ENCODE results near the gene MB21D2. TPM values are rescaled to one million over a fixed set of nuclear protein-coding genes. Genes with fewer than 3 reads are reported as not detected.

The MB21D2 gene
- total and polyA plus RNA-seq, 2 of the 8 experiments (the other 6 are each of a cell fraction or from before 2014, with no cell fraction given): 10.0 to 21.0 TPM

DNA sequence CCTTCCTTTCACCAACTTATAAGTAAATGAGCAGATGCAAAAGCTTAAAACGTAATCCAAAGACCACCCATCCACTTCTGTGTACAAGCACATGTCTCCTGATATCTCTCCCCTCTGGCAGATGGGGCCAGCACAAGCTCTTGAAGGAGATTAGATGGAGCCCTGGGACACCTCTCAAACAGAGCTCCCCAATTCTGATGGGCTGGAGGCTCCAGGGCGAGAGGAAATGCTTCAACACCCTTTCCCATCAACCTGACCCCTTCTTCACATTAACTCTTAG is 73.2 kb downstream of the MB21D2 start:
- Histone ChIP-seq H3K18ac (ENCODE audit: extremely low read depth, low read length) (no peak overlapping the region), H3K14ac (ENCODE audit: insufficient read length) (no peak overlapping the region), H3K4me1 (replicated peaks in 1 of 4; ENCODE audit: control insufficient read depth in 3 of 4, insufficient read depth in 4 of 4, low read length in 3 of 4) (peaks cover 0 to 12% (median 6%) of the 10 kb centered on the region in 4 experiments; a peak in 3 of 7 replicates), H3K9ac (replicated peaks in 1 of 4; ENCODE audit: extremely low read depth in 1 of 4, low read depth in 3 of 4, low read length in 3 of 4) (no peak overlapping the region), H3K27me3 (replicated peaks in 1 of 4; ENCODE audit: control insufficient read depth in 3 of 4, extremely low read depth in 1 of 4, insufficient read depth in 3 of 4, low read length in 3 of 4) (no peaks in the 10 kb centered on the region), H2BK120ac (replicated peaks; ENCODE audit: low read depth, low read length) (no peak overlapping the region), H3K56ac (replicated peaks; ENCODE audit: insufficient read length, low read depth, low read length) (no peak overlapping the region), H2BK12ac (ENCODE audit: low read depth, low read length) (no peak overlapping the region), H3K4ac (replicated peaks; ENCODE audit: insufficient read length, low read depth, low read length) (no peak overlapping the region), H3K4me3 (ENCODE audit: extremely low read depth in 1 of 4, insufficient read depth in 2 of 4, low read depth in 3 of 4, low read length in 4 of 4) (no peak overlapping the region), H2AFZ (ENCODE audit: low read length) (no peak overlapping the region), H3K23me2 (ENCODE audit: low read depth, low read length) (no peaks in the 10 kb centered on the region), H3K27ac (ENCODE audit: low read depth, low read length) (no peak overlapping the region), H3K79me1 (ENCODE audit: low read depth, low read length) (peaks cover 12% of the 10 kb centered on the region), H3K23ac (ENCODE audit: insufficient read length) (no peak overlapping the region), H2AK5ac (ENCODE audit: low read depth, low read length) (no peak overlapping the region), H2BK15ac (ENCODE audit: low read length) (no peak overlapping the region), H4K20me1 (replicated peaks in 1 of 2; ENCODE audit: control insufficient read depth in 1 of 2, insufficient read depth in 2 of 2, low read length in 2 of 2) (peaks cover 0 to 3% of the 10 kb centered on the region in 2 experiments), H3K9me3 (ENCODE audit: insufficient read depth in 2 of 2, low read depth in 1 of 2, low read length in 1 of 2) (no peaks in the 10 kb centered on the region), H2BK5ac (ENCODE audit: low read depth, low read length) (no peak overlapping the region), H2BK20ac (ENCODE audit: low read length) (no peak overlapping the region), H3K36me3 (ENCODE audit: control insufficient read depth in 2 of 4, insufficient read depth in 4 of 4, low read length in 3 of 4) (no peaks in the 10 kb centered on the region), H4K8ac (ENCODE audit: extremely low read depth, insufficient read depth, low read length) (no peak overlapping the region), H3K79me2 (ENCODE audit: control insufficient read depth in 1 of 2, insufficient read depth in 2 of 2, low read length in 2 of 2) (peaks cover 4 to 88% of the 10 kb centered on the region in 2 experiments), H4K91ac (replicated peaks; ENCODE audit: insufficient read length, low read length) (no peak overlapping the region), H4K5ac (ENCODE audit: insufficient read length, low read depth, low read length) (no peak overlapping the region), H3K4me2 (ENCODE audit: insufficient read depth in 1 of 2, low read depth in 2 of 2, low read length in 2 of 2) (no peak overlapping the region)
- TF ChIP-seq SAP30 (IDR thresholded peaks at IDR 0.05; ENCODE audit: insufficient read depth, insufficient replicate concordance, low read length): no peak
- TF ChIP-seq GTF2F1 (IDR thresholded peaks at IDR 0.05; ENCODE audit: borderline replicate concordance, low read depth, low read length): no peak
- TF ChIP-seq CEBPB (IDR thresholded peaks at IDR 0.05; ENCODE audit: low read depth, low read length): no peak
- no peak for TF ChIP-seq TEAD4 (IDR thresholded peaks at IDR 0.05; ENCODE audit: low read depth, low read length)
- no peak for TF ChIP-seq RFX5 (IDR thresholded peaks at IDR 0.05; ENCODE audit: borderline replicate concordance, low read depth, low read length)
- TF ChIP-seq CHD2 (IDR thresholded peaks at IDR 0.05; ENCODE audit: low read length): no peak
- ChIA-PET CTCF (ENCODE audit: partially characterized antibody) (no interaction called here), POLR2A (ENCODE audit: partially characterized antibody) (no interaction called here)
- WGBS, 2 experiments (ENCODE audit: extremely low coverage in 1 of 2, insufficient coverage in 1 of 2, insufficient read length in 1 of 2, insufficient replicate concordance in 2 of 2, low coverage in 1 of 2, low lambda C conversion rate in 2 of 2, missing lambda C conversion rate in 1 of 2): 95% methylated on average over 2 of the region's 2 CpGs; no CpG with 5 or more reads in 1 of the 2 experiments
- FAIRE-seq (no peak), DNase-seq (ENCODE audit: low read depth in 1 of 2, low spot score in 2 of 2) (no peak)

All from H1 (cell line).